ENCODE results near the gene P2RY8. TPM values are rescaled to one million over a fixed set of nuclear protein-coding genes. Genes with fewer than 3 reads are reported as not detected.

Gene P2RY8
- total and polyA plus RNA-seq, 8 donors = 0.35 to 1.4 (median 0.51) TPM

- intact Hi-C loops (cut with DNase I) = no loop called here
- Histone ChIP-seq H3K27ac (no peak overlapping the region), H3K36me3 (no peaks in the 10 kb centered on the region), H3K27me3 (no peaks in the 10 kb centered on the region), H3K4me1 (peaks cover 0 to 3% (median 0%) of the 10 kb centered on the region in 3 donors), H3K9me3 (no peaks in the 10 kb centered on the region), H3K4me3 (no peak overlapping the region)
- ATAC-seq = no peak
- 61 to 69% methylated on average over 10 of the region's 10 CpGs for WGBS, 2 donors
- TF ChIP-seq CTCF (IDR thresholded peaks at IDR 0.05) = no peak
- FAIRE-seq = no peak
- DNase-seq = no peak
Observed at GRCh38 chrX:1531096-1531890, 5.7 kb downstream of the P2RY8 start.

GRCh38 chrX:1529756-1530155, 7.2 kb downstream of the P2RY8 start:
- no peak for FAIRE-seq

GRCh38 chrX:1529328-1529727, 7.7 kb downstream of the P2RY8 start:
- TF ChIP-seq CTCF (IDR thresholded peaks at IDR 0.05) = no peak
- Histone ChIP-seq H3K36me3 (no peaks in the 10 kb centered on the region), H3K27ac (no peak overlapping the region), H3K4me3 (no peak overlapping the region), H3K4me1 (no peaks in the 10 kb centered on the region), H3K27me3 (no peaks in the 10 kb centered on the region), H3K9me3 (no peaks in the 10 kb centered on the region)
- whole genome bisulfite sequencing, 2 donors = 60 to 69% methylated on average over 2 of the region's 2 CpGs
- intact Hi-C loops (cut with DNase I) = no loop called here
- no peak for DNase-seq
- FAIRE-seq = no peak
- no peak for ATAC-seq

More at GRCh38 chrX:1529756-1530155, 7.2 kb downstream of the P2RY8 start:
- whole genome bisulfite sequencing, 2 donors = 70 to 77% methylated on average over 6 of the region's 6 CpGs
- intact Hi-C loops (cut with DNase I) = no loop called here
- Histone ChIP-seq H3K27ac (no peak overlapping the region), H3K4me1 (no peaks in the 10 kb centered on the region), H3K27me3 (no peaks in the 10 kb centered on the region), H3K36me3 (no peaks in the 10 kb centered on the region), H3K4me3 (no peak overlapping the region), H3K9me3 (no peaks in the 10 kb centered on the region)
- DNase-seq (no peak), ATAC-seq (no peak)
- TF ChIP-seq CTCF (IDR thresholded peaks at IDR 0.05) = no peak

- Histone ChIP-seq H3K27me3 (no peaks in the 10 kb centered on the region), H3K9me3 (no peaks in the 10 kb centered on the region), H3K4me1 (no peaks in the 10 kb centered on the region), H3K4me3 (no peak overlapping the region), H3K27ac (no peak overlapping the region), H3K36me3 (no peaks in the 10 kb centered on the region)
- no peak for TF ChIP-seq CTCF (IDR thresholded peaks at IDR 0.05)
- FAIRE-seq (no peak), ATAC-seq (no peak), DNase-seq (no peak)
- intact Hi-C loops (cut with DNase I) = no loop called here
- 44 to 56% methylated on average over 5 of the region's 5 CpGs for WGBS, 2 donors
Observed at GRCh38 chrX:1528884-1529203, 8.1 kb downstream of the P2RY8 start.

- WGBS, 2 donors = 63 to 67% methylated on average over 9 of the region's 9 CpGs
- no peaks in the 10 kb centered on the region for H3K27me3 ChIP-seq
- H3K4me1 ChIP-seq = no peaks in the 10 kb centered on the region
- no peaks in the 10 kb centered on the region for H3K36me3 ChIP-seq
- no peaks in the 10 kb centered on the region for H3K9me3 ChIP-seq
- intact Hi-C loops (cut with DNase I) = no loop called here
- H3K27ac ChIP-seq = no peak overlapping the region
- ATAC-seq (no peak), FAIRE-seq (no peak), DNase-seq (no peak)
- no peak overlapping the region for H3K4me3 ChIP-seq
- no peak for TF ChIP-seq CTCF (IDR thresholded peaks at IDR 0.05)
Observed at GRCh38 chrX:1528186-1528883, 8.7 kb downstream of the P2RY8 start.
